Esophagus muscularis mucosa (tissue), 4 donors: ENCODE measurements around the gene SPECC1. TPM values are rescaled to one million over a fixed set of nuclear protein-coding genes. Genes with fewer than 3 reads are reported as not detected.

Source experiments
- DNase-seq: peaks from one replicate; pipeline ENCODE4 v3.0.0-alpha.2; 2017; ENCODE audit errors: extremely low spot score
- H3K27ac ChIP-seq, 4 donors: fragments of 200-600 bp; sonication (generic); replicated peaks in 1 of 4; 1 replicate in 3 of 4; 2 replicates in 1 of 4; pipeline ENCODE4 v1.5.1; 2016 to 2019; ENCODE audit warnings: mild to moderate bottlenecking in 1 of 4
- H3K27me3 ChIP-seq, 4 donors: fragments of 200-600 bp; sonication (generic); one replicate each; pipeline versions ENCODE4 v1.5.1 to v1.6.0; 2016 to 2019
- H3K36me3 ChIP-seq, 4 donors: fragments of 200-600 bp; sonication (generic); one replicate each; pipeline ENCODE4 v1.5.1; 2016 to 2019
- H3K4me1 ChIP-seq, 4 donors: fragments of 200-600 bp; sonication (generic); one replicate each; pipeline ENCODE4 v1.5.1; 2016 to 2019
- H3K4me3 ChIP-seq, 4 donors: fragments of 200-600 bp; sonication (generic); 1 replicate in 2 of 4; 2 replicates in 2 of 4; pipeline ENCODE4 v1.5.1; 2016 to 2019; ENCODE audit warnings: mild to moderate bottlenecking in 4 of 4, moderate library complexity in 1 of 4
- H3K9me3 ChIP-seq, 4 donors: fragments of 200-600 bp; sonication (generic); 1 replicate in 3 of 4; 2 replicates in 1 of 4; pipeline ENCODE4 v1.5.1; 2016 to 2019
- CTCF ChIP-seq, 3 experiments: fragments of 200-600 bp in 2 of 3; fragments of 450-650 bp in 1 of 3; sonication (generic) in 2 of 3; IDR thresholded peaks; one replicate each; pipeline ENCODE4 v1.5.1; 2017 to 2019; ENCODE audit warnings: antibody characterized with exemption in 3 of 3, mild to moderate bottlenecking in 2 of 3, moderate library complexity in 1 of 3
- EP300 ChIP-seq: sonication (generic); formaldehyde crosslinking; IDR thresholded peaks from one replicate; pipeline ENCODE4 v1.6.1; 2017; ENCODE audit warnings: antibody characterized with exemption
- POLR2A ChIP-seq: fragments of 450-650 bp; IDR thresholded peaks from one replicate; pipeline ENCODE4 v1.6.1; 2017; ENCODE audit warnings: antibody characterized with exemption, moderate library complexity, mild to moderate bottlenecking, low read depth
- POLR2AphosphoS5 ChIP-seq, 2 donors: sonication (generic); formaldehyde crosslinking; IDR thresholded peaks; one replicate each; pipeline ENCODE4 v1.6.1; 2017; ENCODE audit warnings: antibody characterized with exemption in 2 of 2
- WGBS: methylation state at CpG from one replicate; pipeline ENCODE4 v1.1.5; 2018; 5-methylcytosine and 5-hydroxymethylcytosine counted together
- intact Hi-C: fragments of 100-400 bp; cut with DNase I; formaldehyde crosslinking; loops from one replicate; pipeline ENCODE4 v1.15.1; 2023
- total RNA-seq, 4 donors: library from RNA; depleted of rRNA; stranded (reverse); fragments of >200 nt; gene quantifications; one replicate each; pipeline versions ENCODE4 v1.1.0 to v1.2.1, GENCODE V29; 2016

Gene SPECC1
- total RNA-seq, 4 donors from 2014 or later = 16.7 to 28.8 (median 24.7) TPM

GRCh38 chr17:20080513-20080912 lies 71.4 kb downstream of the SPECC1 start:
- H3K4me1 ChIP-seq = no peaks in the 10 kb centered on the region
- intact Hi-C loops = no loop called here

GRCh38 chr17:20083156-20083859 lies 74.1 kb downstream of the SPECC1 start:
- H3K4me3 ChIP-seq = no peak overlapping the region
- peaks cover 0 to 4% (median 0%) of the 10 kb centered on the region in 4 donors for H3K4me1 ChIP-seq
- WGBS = 93% methylated on average over 3 of the region's 3 CpGs
- no peak for DNase-seq
- intact Hi-C loops = no loop called here
- TF ChIP-seq POLR2AphosphoS5 (IDR thresholded peaks at IDR 0.05) (no peak), EP300 (no peak), CTCF (IDR thresholded peaks at IDR 0.05) (no peak), POLR2A (no peak)
- no peak overlapping the region for H3K27ac ChIP-seq
- no peaks in the 10 kb centered on the region for H3K9me3 ChIP-seq
- no peaks in the 10 kb centered on the region for H3K36me3 ChIP-seq
- H3K27me3 ChIP-seq = no peaks in the 10 kb centered on the region

More at GRCh38 chr17:20080513-20080912, 71.4 kb downstream of the SPECC1 start:
- 92% methylated on average over 10 of the region's 10 CpGs for WGBS
- no peak for DNase-seq
- no peaks in the 10 kb centered on the region for H3K9me3 ChIP-seq
- no peak for TF ChIP-seq CTCF (IDR thresholded peaks at IDR 0.05)
- no peak for TF ChIP-seq POLR2A
- TF ChIP-seq EP300 = no peak
- no peak for TF ChIP-seq POLR2AphosphoS5 (IDR thresholded peaks at IDR 0.05)
- H3K27me3 ChIP-seq = no peaks in the 10 kb centered on the region
- no peak overlapping the region for H3K27ac ChIP-seq
- H3K36me3 ChIP-seq = no peaks in the 10 kb centered on the region
- H3K4me3 ChIP-seq = no peak overlapping the region

- Histone ChIP-seq H3K4me3 (no peak overlapping the region), H3K4me1 (peaks cover 0 to 7% (median 0%) of the 10 kb centered on the region in 4 donors), H3K36me3 (no peaks in the 10 kb centered on the region), H3K27me3 (no peaks in the 10 kb centered on the region), H3K27ac (peak overlapping the region in 1 of 4 donors; percentile 11), H3K9me3 (no peaks in the 10 kb centered on the region)
- TF ChIP-seq POLR2A = no peak
- TF ChIP-seq EP300 = no peak
- no peak for DNase-seq
- intact Hi-C loops = no loop called here
- WGBS = 89% methylated on average over 1 of the region's 1 CpG
Measured at GRCh38 chr17:20084621-20085282, 75.6 kb downstream of the SPECC1 start.

GRCh38 chr17:20085283-20085845 lies 76.2 kb downstream of the SPECC1 start:
- Histone ChIP-seq H3K9me3 (no peaks in the 10 kb centered on the region), H3K27ac (peak overlapping the region in 1 of 4 donors; percentile 39), H3K27me3 (no peaks in the 10 kb centered on the region), H3K4me3 (no peak overlapping the region), H3K4me1 (peaks cover 0 to 11% (median 0%) of the 10 kb centered on the region in 4 donors), H3K36me3 (no peaks in the 10 kb centered on the region)
- DNase-seq = no peak
- intact Hi-C loops = no loop called here
- 77% methylated on average over 15 of the region's 15 CpGs for WGBS
- TF ChIP-seq POLR2A (no peak), CTCF (IDR thresholded peaks at IDR 0.05) (no peak), POLR2AphosphoS5 (IDR thresholded peaks at IDR 0.05) (no peak), EP300 (no peak)

- Histone ChIP-seq H3K27ac (peak overlapping the region in 3 of 4 donors; percentile 14 to 39 (median 35)), H3K4me3 (no peak overlapping the region), H3K27me3 (no peaks in the 10 kb centered on the region), H3K36me3 (no peaks in the 10 kb centered on the region), H3K9me3 (no peaks in the 10 kb centered on the region), H3K4me1 (peaks cover 0 to 19% (median 3%) of the 10 kb centered on the region in 4 donors)
- intact Hi-C loops = no loop called here
- WGBS = 89% methylated on average over 3 of the region's 7 CpGs
- TF ChIP-seq EP300 (no peak), POLR2AphosphoS5 (IDR thresholded peaks at IDR 0.05) (peak in 1 of 2 donors; percentile 32), CTCF (IDR thresholded peaks at IDR 0.05) (peak in 1 of 3 experiments; percentile 9)
- no peak for DNase-seq
Measured at GRCh38 chr17:20086416-20087076, 77.4 kb downstream of the SPECC1 start.
